ENCODE measurements around the gene UHMK1. TPM values are rescaled to one million over a fixed set of nuclear protein-coding genes. Genes with fewer than 3 reads are reported as not detected.
A peak's percentile ranks its signal among the peaks of the same experiment; 100 is the strongest.
"Not testable (repeated sequence)": the region's sequence is repeated elsewhere in the genome, so short reads cannot be mapped to it uniquely, and the experiment has no call there.

UHMK1 gene, protein sequence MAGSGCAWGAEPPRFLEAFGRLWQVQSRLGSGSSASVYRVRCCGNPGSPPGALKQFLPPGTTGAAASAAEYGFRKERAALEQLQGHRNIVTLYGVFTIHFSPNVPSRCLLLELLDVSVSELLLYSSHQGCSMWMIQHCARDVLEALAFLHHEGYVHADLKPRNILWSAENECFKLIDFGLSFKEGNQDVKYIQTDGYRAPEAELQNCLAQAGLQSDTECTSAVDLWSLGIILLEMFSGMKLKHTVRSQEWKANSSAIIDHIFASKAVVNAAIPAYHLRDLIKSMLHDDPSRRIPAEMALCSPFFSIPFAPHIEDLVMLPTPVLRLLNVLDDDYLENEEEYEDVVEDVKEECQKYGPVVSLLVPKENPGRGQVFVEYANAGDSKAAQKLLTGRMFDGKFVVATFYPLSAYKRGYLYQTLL
- total RNA-seq (2014; rRNA removed; shearing (Covaris generic); ENCODE audit: low replicate concordance), result 25.3 and 33.6 TPM in 2 replicates

DNA sequence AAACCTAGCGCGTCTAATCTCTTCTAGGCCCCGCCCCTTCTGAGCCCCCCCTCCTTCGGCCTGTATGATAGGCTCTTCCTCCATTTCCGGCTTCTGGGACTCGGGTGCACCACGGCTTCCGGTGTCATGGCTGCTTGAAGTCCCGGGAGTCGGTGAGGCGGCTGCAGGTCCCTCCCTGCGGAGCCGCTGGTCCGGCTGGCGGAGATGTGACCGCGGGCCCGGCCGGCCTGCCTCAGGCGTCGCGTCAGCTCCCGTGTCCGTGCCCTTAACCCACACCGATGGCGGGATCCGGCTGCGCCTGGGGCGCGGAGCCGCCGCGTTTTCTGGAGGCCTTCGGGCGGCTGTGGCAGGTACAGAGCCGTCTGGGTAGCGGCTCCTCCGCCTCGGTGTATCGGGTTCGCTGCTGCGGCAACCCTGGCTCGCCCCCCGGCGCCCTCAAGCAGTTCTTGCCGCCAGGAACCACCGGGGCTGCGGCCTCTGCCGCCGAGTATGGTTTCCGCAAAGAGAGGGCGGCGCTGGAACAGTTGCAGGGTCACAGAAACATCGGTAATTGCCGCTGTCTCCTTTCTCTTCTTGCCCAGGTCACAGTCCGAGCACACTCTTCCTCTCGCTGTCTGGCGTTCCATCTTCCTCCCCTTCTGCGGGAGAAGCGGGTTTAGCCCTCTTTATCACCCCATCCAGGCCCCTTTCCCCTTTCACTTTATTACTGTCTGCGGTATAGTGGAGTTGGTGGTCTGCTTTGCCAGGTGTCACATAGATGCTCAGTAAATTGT, at the start of gene UHMK1:
UHMK1 (plus strand) TSS at position 96 of the 773 bp plus-strand sequence; CDS start at position 279, 183 bp downstream.
- in situ Hi-C loops (cut with HindIII; ENCODE audit: low pct_unique_long_range_greater_than_20kb, low sequenced_read_pairs), result no loop called here
- DNase-seq (ENCODE audit: low read depth), result peak; percentile 84

- in situ Hi-C loops (cut with HindIII; ENCODE audit: low pct_unique_long_range_greater_than_20kb, low sequenced_read_pairs), result not testable (repeated sequence)
Measured at GRCh38 chr1:162454361-162454760, 43.3 kb upstream of the UHMK1 start.

DNA sequence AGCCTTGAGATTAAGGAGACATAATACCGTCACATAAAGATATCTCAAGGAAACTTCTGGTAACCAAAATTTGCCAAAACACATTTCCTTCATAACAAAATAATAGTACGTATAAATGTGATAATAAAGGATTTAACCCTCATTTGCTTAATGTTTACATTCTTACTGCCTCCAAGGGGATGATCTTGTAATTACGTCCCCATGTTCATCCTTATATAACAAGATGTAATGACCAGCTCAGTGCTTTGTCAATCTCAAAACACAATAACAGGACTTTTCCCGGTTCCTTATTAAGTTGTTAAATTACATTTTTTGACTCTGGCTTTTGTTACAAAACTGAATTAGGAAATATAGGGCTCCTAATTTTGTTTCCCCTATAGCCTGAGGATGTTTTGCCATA, 41.3 kb upstream of the UHMK1 start:
- in situ Hi-C loops (cut with HindIII; ENCODE audit: low pct_unique_long_range_greater_than_20kb, low sequenced_read_pairs), result no loop called here
- no peak for DNase-seq (ENCODE audit: low read depth)

More at GRCh38 chr1:162454361-162454760, 43.3 kb upstream of the UHMK1 start:
- DNase-seq (ENCODE audit: low read depth), result not testable (repeated sequence)

GRCh38 chr1:162458236-162458635, 39.4 kb upstream of the UHMK1 start:
- in situ Hi-C loops (cut with HindIII; ENCODE audit: low pct_unique_long_range_greater_than_20kb, low sequenced_read_pairs), result no loop called here

GRCh38 chr1:162462425-162462824, 35.2 kb upstream of the UHMK1 start:
- in situ Hi-C loops (cut with HindIII; ENCODE audit: low pct_unique_long_range_greater_than_20kb, low sequenced_read_pairs); DNase-seq (ENCODE audit: low read depth): not testable (repeated sequence)

More at GRCh38 chr1:162458236-162458635, 39.4 kb upstream of the UHMK1 start:
- no peak for DNase-seq (ENCODE audit: low read depth)

- DNase-seq (ENCODE audit: low read depth), result no peak
- in situ Hi-C loops (cut with HindIII; ENCODE audit: low pct_unique_long_range_greater_than_20kb, low sequenced_read_pairs), result no loop called here
Measured at GRCh38 chr1:162463021-162463420, 34.6 kb upstream of the UHMK1 start.

DNA sequence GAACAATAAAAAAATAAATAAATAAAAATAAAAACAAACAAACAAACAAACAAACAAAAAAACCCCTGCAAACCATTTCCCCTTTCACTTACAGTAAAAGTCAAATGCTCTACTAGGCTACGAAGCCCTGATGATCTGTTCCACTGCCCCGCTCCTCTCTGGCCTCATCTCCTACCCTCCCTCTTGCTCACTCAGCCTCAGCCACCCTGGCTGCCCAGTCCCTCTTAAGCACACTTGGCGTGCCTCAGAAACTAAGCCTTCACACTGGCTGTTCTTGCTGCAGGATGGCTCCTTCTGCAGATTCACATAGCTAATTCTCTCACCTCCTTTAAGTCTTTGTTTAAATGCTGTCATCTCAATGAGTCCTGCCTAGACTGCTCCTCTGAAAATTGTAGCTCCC, 30.8 kb upstream of the UHMK1 start:
- in situ Hi-C loops (cut with HindIII; ENCODE audit: low pct_unique_long_range_greater_than_20kb, low sequenced_read_pairs), result no loop called here
- DNase-seq (ENCODE audit: low read depth), result no peak

GRCh38 chr1:162470216-162470615, 27.4 kb upstream of the UHMK1 start:
- in situ Hi-C loops (cut with HindIII; ENCODE audit: low pct_unique_long_range_greater_than_20kb, low sequenced_read_pairs), result no loop called here
- DNase-seq (ENCODE audit: low read depth), result no peak

DNA sequence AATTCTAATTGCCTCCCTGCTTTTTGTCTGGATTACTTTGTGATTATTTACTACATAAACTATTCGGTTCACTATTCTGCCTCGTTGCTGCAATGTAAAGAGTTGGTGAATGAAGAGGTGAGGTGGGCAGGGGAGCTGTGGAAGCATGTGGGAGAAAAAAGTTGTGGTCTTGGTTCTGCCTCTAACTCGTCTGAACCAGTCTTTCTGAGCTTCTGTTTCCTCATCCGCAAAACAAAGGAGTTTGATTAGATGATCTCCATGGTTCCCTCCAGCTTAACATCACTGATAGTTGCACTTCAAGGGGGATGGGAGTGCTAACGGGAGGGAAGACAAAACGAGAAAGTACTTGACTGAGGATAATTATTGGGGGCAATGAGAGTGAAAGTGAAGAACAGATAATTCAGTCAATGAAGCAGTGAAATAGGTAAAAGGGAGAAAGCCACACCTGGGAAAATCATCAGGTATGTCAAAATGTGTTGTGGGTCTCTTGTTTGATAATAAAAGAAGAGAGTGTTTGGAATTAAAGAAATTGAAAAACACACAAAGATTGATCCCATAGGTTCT, 26.2 kb upstream of the UHMK1 start:
- in situ Hi-C loops (cut with HindIII; ENCODE audit: low pct_unique_long_range_greater_than_20kb, low sequenced_read_pairs), result no loop called here
- DNase-seq (ENCODE audit: low read depth), result no peak

DNA sequence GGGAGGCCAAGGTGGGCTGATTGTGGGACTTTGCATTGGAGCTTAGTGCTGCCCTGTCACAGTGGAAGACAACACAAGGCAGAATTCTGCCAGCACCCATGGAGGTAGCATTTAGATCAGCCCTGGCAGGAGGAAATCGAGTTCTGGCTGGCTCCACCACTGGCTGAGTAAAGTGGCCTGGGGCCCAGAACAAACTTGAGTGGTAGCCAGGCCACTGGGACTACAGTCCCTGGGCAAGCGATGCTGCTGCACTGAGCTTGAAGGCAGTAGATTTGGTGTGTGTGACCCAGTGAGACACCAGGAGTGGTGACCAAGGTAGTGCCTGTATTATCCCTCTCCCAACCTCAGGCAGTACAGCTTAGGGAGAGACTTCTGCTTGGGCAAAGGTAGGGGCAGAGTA, 22.5 kb upstream of the UHMK1 start:
- no peak for DNase-seq (ENCODE audit: low read depth)
- in situ Hi-C loops (cut with HindIII; ENCODE audit: low pct_unique_long_range_greater_than_20kb, low sequenced_read_pairs), result no loop called here

GRCh38 chr1:162475539-162476185, 22.0 kb upstream of the UHMK1 start:
- DNase-seq (ENCODE audit: low read depth), result no peak
- in situ Hi-C loops (cut with HindIII; ENCODE audit: low pct_unique_long_range_greater_than_20kb, low sequenced_read_pairs), result no loop called here

GRCh38 chr1:162476620-162477019, 21.0 kb upstream of the UHMK1 start:
- in situ Hi-C loops (cut with HindIII; ENCODE audit: low pct_unique_long_range_greater_than_20kb, low sequenced_read_pairs), result no loop called here
- no peak for DNase-seq (ENCODE audit: low read depth)

GRCh38 chr1:162485236-162485635, 12.4 kb upstream of the UHMK1 start:
- DNase-seq (ENCODE audit: low read depth), result no peak
- in situ Hi-C loops (cut with HindIII; ENCODE audit: low pct_unique_long_range_greater_than_20kb, low sequenced_read_pairs), result no loop called here

DNA sequence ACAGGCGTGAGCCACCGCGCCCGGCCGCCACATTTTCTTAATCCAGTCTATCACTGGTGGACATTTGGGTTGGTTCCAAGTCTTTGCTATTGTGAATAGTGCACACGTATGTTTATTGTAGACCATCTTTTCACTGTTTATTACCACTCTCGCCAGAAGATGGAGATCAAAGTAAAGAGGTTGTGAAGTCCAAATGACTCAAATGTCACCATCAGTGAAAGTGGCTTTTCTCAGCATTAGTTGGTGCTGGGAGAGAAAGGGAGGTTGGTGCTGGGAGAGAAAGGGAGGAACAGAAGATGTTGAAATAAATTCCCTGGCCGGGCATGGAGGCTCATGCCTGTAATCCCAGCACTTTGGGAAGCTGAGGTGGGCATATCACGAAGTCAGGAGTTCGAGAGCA, 10.4 kb upstream of the UHMK1 start:
- in situ Hi-C loops (cut with HindIII; ENCODE audit: low pct_unique_long_range_greater_than_20kb, low sequenced_read_pairs), result no loop called here
- no peak for DNase-seq (ENCODE audit: low read depth)

DNA sequence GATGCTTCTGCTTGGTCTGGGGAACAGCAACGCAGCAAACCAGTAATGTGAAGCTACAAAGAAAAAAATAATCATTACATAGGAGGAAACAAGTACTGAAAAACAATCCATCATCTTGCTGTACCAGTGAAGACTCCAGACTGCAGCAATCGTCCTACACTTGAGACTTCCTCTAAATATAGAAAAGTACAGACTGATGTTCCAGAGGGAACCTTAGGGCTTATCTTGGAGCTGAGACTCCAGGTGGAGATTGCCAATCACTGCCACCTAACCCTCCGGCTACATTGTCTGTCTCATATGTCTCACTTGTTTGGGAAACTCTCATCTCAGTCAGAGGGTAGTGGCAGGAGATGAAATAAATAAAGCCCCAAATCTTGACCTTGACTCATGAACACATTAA, 9.4 kb upstream of the UHMK1 start:
- no peak for DNase-seq (ENCODE audit: low read depth)
- in situ Hi-C loops (cut with HindIII; ENCODE audit: low pct_unique_long_range_greater_than_20kb, low sequenced_read_pairs), result no loop called here

DNA sequence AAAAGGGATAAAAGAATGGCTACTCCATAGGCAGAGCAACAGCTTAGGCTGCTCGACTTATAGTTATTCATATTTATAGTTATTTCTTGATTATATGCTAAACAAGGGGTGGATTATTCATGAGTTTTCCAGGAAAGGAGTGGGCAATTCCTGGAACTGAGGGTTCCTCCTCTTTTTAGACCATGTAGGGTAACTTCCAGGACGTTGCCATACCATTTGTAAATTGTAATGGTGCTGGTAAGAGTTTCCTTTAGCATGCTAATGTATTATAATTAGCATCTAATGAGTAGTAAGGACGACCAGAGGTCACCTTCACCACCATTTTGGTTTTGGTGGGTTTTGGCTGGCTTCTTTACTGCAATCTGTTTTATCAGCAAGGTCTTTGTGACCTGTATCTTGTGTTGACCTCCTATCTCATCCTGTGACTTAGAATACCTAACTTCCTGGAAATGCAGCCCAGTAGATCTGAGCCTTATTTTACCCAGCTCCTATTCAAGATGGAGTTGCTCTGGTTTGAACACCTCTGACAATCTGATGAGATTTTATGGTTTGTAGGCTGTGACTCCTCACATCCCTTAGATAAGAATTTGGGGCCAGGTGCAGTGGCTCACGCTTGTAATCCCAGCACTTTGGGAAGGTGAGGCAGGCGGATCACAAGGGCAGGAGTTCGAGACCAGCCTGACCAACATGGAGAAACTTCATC, 1.9 kb upstream of the UHMK1 start:
- DNase-seq (ENCODE audit: low read depth); in situ Hi-C loops (cut with HindIII; ENCODE audit: low pct_unique_long_range_greater_than_20kb, low sequenced_read_pairs): not testable (repeated sequence)

DNA sequence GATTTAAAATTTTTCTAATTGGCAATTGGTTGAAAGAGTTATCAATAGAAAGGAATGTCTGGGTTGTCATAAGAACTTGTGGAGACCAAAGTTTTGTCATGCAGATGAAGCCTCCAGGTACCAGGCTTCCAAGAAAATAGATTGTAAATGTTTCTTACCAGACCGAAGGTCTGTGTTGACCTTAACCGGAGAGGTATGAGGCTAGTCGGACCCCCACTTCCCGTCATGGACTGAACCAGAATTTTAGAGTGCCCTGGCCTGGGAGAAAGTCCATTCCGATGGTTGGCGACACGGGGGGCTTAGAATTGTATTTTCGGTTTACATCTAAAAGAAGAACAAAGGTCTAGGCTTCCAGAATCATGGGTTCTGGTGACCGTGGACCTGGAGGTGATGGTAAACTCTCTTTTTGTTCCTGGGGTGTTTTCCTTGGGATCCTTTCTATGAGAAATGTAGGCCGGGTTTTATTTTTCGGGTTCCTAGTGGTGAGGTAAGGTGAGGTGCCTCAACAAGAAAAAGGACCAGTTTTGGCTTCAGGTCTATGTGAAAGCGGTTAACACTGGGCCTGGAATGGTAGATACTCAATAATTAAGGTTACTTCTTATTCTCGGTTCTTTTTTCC, 405 bp upstream of the UHMK1 start:
- DNase-seq (ENCODE audit: low read depth), result no peak

GRCh38 chr1:162498496-162498810, 835 bp downstream of the UHMK1 start:
- no peak for DNase-seq (ENCODE audit: low read depth)
- in situ Hi-C loops (cut with HindIII; ENCODE audit: low pct_unique_long_range_greater_than_20kb, low sequenced_read_pairs), result no loop called here

More for the DNA sequence above, 405 bp upstream of the UHMK1 start:
- in situ Hi-C loops (cut with HindIII; ENCODE audit: low pct_unique_long_range_greater_than_20kb, low sequenced_read_pairs), result no loop called here
